Measurements from ENCODE around the gene TNNC1.
A peak's percentile ranks its signal among the peaks of the same experiment; 100 is the strongest.

Gene TNNC1

DNA sequence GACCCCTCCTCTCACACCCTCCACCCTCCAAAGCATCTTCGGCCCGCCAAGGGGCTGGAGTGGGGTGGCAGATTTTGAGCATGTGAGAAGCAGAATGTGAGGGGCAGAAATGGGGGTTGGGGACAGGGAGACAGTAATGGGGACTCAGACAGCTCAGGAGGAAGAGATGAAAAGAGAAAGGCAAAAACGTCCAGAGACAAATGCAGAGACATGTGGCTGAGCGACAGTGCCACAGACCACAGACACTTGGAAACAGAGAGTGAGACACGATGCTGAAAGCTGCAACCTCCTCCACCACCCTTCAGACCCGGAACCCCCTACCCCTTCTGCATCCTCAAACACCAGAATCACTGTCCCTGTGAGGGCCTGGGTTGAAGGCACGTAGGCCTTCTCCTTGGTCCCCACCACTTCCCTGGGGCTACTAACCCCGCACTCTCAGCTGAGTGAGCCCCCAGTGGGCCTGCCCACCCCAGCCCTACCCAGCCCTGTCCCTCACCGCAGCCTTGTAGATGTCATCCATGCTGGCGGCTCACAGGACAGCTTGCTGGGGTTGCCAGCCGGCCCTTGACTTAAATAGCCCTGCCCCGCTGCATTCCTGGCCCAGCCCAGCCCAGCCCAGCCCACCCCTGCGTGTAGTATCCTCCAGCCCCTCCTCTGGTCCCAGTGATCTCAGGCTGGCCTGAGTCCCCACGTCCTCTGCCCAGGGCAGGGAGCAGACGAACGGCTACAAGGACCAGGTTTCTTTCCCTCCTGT is at the start of gene TNNC1:
TNNC1 (minus strand) TSS at position 546 of the 754 bp plus-strand sequence; CDS start at position 520, 26 bp downstream.
- TF ChIP-seq CTCF (IDR thresholded peaks at IDR 0.05): no peak
- no peak for TF ChIP-seq ZFX (IDR thresholded peaks at IDR 0.05; ENCODE audit: borderline replicate concordance)
- peak within 1 kb of the TSS; percentile 79 for H3K27ac ChIP-seq

DNA sequence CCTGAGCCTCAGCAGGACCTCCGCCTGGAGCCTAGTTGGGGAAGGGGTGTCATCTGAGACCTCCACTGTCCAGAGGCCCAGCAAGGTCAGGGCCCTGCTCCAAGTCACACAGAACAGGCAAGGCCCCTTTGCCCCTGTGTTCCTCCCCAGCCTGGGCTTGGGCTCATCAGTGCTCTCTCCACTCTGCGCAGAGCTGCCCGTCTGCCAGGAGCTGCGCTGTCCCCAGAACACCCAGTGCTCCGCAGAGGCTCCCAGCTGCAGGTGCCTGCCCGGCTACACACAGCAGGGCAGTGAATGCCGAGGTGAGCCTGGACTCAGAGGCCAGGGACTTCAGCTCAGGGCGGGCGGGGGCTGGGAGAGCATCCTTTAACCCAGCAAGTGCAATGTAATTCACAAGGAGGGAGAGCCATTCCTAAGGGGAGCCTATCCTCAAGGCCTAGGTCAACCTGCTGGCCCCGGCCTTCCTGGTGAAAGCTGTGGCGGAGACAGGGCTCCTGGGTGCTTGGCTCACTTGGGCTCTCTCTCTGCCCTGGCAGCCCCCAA is 49.0 kb upstream of the TNNC1 start:
- no peak for TF ChIP-seq CTCF (IDR thresholded peaks at IDR 0.05)
- TF ChIP-seq ZFX (IDR thresholded peaks at IDR 0.05; ENCODE audit: borderline replicate concordance): no peak
- no peak overlapping the region for H3K27ac ChIP-seq

GRCh38 chr3:52502001-52502400 is 48.2 kb upstream of the TNNC1 start:
- TF ChIP-seq CTCF (IDR thresholded peaks at IDR 0.05) (no peak), ZFX (IDR thresholded peaks at IDR 0.05; ENCODE audit: borderline replicate concordance) (no peak)
- H3K27ac ChIP-seq: no peak overlapping the region

GRCh38 chr3:52501046-52501445 is 47.2 kb upstream of the TNNC1 start:
- TF ChIP-seq CTCF (IDR thresholded peaks at IDR 0.05) (no peak), ZFX (IDR thresholded peaks at IDR 0.05; ENCODE audit: borderline replicate concordance) (no peak)
- H3K27ac ChIP-seq: no peak overlapping the region

- TF ChIP-seq CTCF (IDR thresholded peaks at IDR 0.05) (no peak), ZFX (IDR thresholded peaks at IDR 0.05; ENCODE audit: borderline replicate concordance) (no peak)
- H3K27ac ChIP-seq: no peak overlapping the region
Measured at GRCh38 chr3:52498137-52499054, 44.6 kb upstream of the TNNC1 start.

- no peak overlapping the region for H3K27ac ChIP-seq
- TF ChIP-seq CTCF (IDR thresholded peaks at IDR 0.05) (no peak), ZFX (IDR thresholded peaks at IDR 0.05; ENCODE audit: borderline replicate concordance) (no peak)
Measured at GRCh38 chr3:52495777-52496602, 42.1 kb upstream of the TNNC1 start.

All from 22Rv1 (cell line).